Measurements from ENCODE around the gene PTH2R. TPM values are rescaled to one million over a fixed set of nuclear protein-coding genes. Genes with fewer than 3 reads are reported as not detected.
"Not testable (repeated sequence)": the region's sequence is repeated elsewhere in the genome, so short reads cannot be mapped to it uniquely, and the experiment has no call there.

The PTH2R gene
- total RNA-seq, 1 experiment from 2014 or later = not detected

GRCh38 chr2:208515099-208515498 is 108.5 kb downstream of the PTH2R start:
- no peak overlapping the region for H3K27ac Mint-ChIP-seq (ENCODE audit: unreplicated experiment)
- no TSS peak for BruUV-seq (replicated peaks)
- no peaks in the 10 kb centered on the region for H3K27me3 Mint-ChIP-seq (ENCODE audit: unreplicated experiment)
- no peak for TF ChIP-seq CTCF (IDR thresholded peaks at IDR 0.05; ENCODE audit: unreplicated experiment)
- peaks cover 6% of the 10 kb centered on the region for H3K36me3 Mint-ChIP-seq (ENCODE audit: insufficient read depth, unreplicated experiment)
- DNase-seq = no peak
- H3K4me1 Mint-ChIP-seq (ENCODE audit: low read depth, unreplicated experiment) = no peaks in the 10 kb centered on the region
- intact Hi-C loops (cut with micrococcal nuclease; ENCODE audit: unreplicated experiment) = no loop called here
- no peak overlapping the region for H3K4me3 Mint-ChIP-seq (ENCODE audit: low read depth, unreplicated experiment)
- CTCF ChIA-PET = no interaction called here
- H3K9me3 Mint-ChIP-seq (ENCODE audit: low read depth, unreplicated experiment) = peaks cover 8% of the 10 kb centered on the region

- H3K36me3 Mint-ChIP-seq (ENCODE audit: insufficient read depth, unreplicated experiment); H3K4me1 Mint-ChIP-seq (ENCODE audit: low read depth, unreplicated experiment); H3K27ac Mint-ChIP-seq (ENCODE audit: unreplicated experiment); DNase-seq; CTCF ChIA-PET; H3K4me3 Mint-ChIP-seq (ENCODE audit: low read depth, unreplicated experiment); BruUV-seq (replicated peaks); H3K27me3 Mint-ChIP-seq (ENCODE audit: unreplicated experiment): not testable (repeated sequence)
- H3K9me3 Mint-ChIP-seq (ENCODE audit: low read depth, unreplicated experiment) = peaks cover 12% of the 10 kb centered on the region
- intact Hi-C loops (cut with micrococcal nuclease; ENCODE audit: unreplicated experiment) = loop anchor here (1.0 kb wide), 1 partner anchor 10 kb away; no protein-coding TSS in a partner anchor
Observed at GRCh38 chr2:208523069-208523468, 116.5 kb downstream of the PTH2R start.

GRCh38 chr2:208525165-208525564 is 118.6 kb downstream of the PTH2R start:
- H3K36me3 Mint-ChIP-seq (ENCODE audit: insufficient read depth, unreplicated experiment); DNase-seq; CTCF ChIA-PET; H3K27me3 Mint-ChIP-seq (ENCODE audit: unreplicated experiment); H3K4me3 Mint-ChIP-seq (ENCODE audit: low read depth, unreplicated experiment); H3K27ac Mint-ChIP-seq (ENCODE audit: unreplicated experiment); intact Hi-C loops (cut with micrococcal nuclease; ENCODE audit: unreplicated experiment); H3K4me1 Mint-ChIP-seq (ENCODE audit: low read depth, unreplicated experiment); BruUV-seq (replicated peaks): not testable (repeated sequence)
- H3K9me3 Mint-ChIP-seq (ENCODE audit: low read depth, unreplicated experiment) = peaks cover 14% of the 10 kb centered on the region

- no peak for TF ChIP-seq CTCF (IDR thresholded peaks at IDR 0.05; ENCODE audit: unreplicated experiment)
- Mint-ChIP-seq H3K27ac (ENCODE audit: unreplicated experiment) (no peak overlapping the region), H3K27me3 (ENCODE audit: unreplicated experiment) (no peaks in the 10 kb centered on the region), H3K4me1 (ENCODE audit: low read depth, unreplicated experiment) (no peaks in the 10 kb centered on the region), H3K9me3 (ENCODE audit: low read depth, unreplicated experiment) (peaks cover 2% of the 10 kb centered on the region), H3K4me3 (ENCODE audit: low read depth, unreplicated experiment) (no peak overlapping the region), H3K36me3 (ENCODE audit: insufficient read depth, unreplicated experiment) (no peaks in the 10 kb centered on the region)
- intact Hi-C loops (cut with micrococcal nuclease; ENCODE audit: unreplicated experiment) = no loop called here
- BruUV-seq (replicated peaks) = no TSS peak
- no peak for DNase-seq
- CTCF ChIA-PET = no interaction called here
Observed at GRCh38 chr2:208529796-208530195, 123.2 kb downstream of the PTH2R start.

GRCh38 chr2:208531361-208531760 is 124.8 kb downstream of the PTH2R start:
- intact Hi-C loops (cut with micrococcal nuclease; ENCODE audit: unreplicated experiment) = no loop called here
- CTCF ChIA-PET = no interaction called here
- Mint-ChIP-seq H3K27me3 (ENCODE audit: unreplicated experiment) (no peaks in the 10 kb centered on the region), H3K9me3 (ENCODE audit: low read depth, unreplicated experiment) (peaks cover 6% of the 10 kb centered on the region), H3K4me1 (ENCODE audit: low read depth, unreplicated experiment) (no peaks in the 10 kb centered on the region), H3K36me3 (ENCODE audit: insufficient read depth, unreplicated experiment) (no peaks in the 10 kb centered on the region), H3K4me3 (ENCODE audit: low read depth, unreplicated experiment) (no peak overlapping the region), H3K27ac (ENCODE audit: unreplicated experiment) (no peak overlapping the region)
- no peak for DNase-seq
- BruUV-seq (replicated peaks) = no TSS peak
- TF ChIP-seq CTCF (IDR thresholded peaks at IDR 0.05; ENCODE audit: unreplicated experiment) = no peak

- intact Hi-C loops (cut with micrococcal nuclease; ENCODE audit: unreplicated experiment); H3K9me3 Mint-ChIP-seq (ENCODE audit: low read depth, unreplicated experiment); BruUV-seq (replicated peaks): not testable (repeated sequence)
Observed at GRCh38 chr2:208535578-208535977, 129.0 kb downstream of the PTH2R start.

More at GRCh38 chr2:208535578-208535977, 129.0 kb downstream of the PTH2R start:
- H3K27me3 Mint-ChIP-seq (ENCODE audit: unreplicated experiment); H3K4me1 Mint-ChIP-seq (ENCODE audit: low read depth, unreplicated experiment); H3K36me3 Mint-ChIP-seq (ENCODE audit: insufficient read depth, unreplicated experiment); CTCF ChIA-PET; H3K27ac Mint-ChIP-seq (ENCODE audit: unreplicated experiment); DNase-seq; H3K4me3 Mint-ChIP-seq (ENCODE audit: low read depth, unreplicated experiment): not testable (repeated sequence)

All from Calu3 (cell line).